Astrocyte of the spinal cord (primary cell): ENCODE results near the gene PRKAR2B.

Experiments used
- DNase-seq: peaks from one replicate; pipeline ENCODE4 v3.0.0; 2011; ENCODE audit warnings: low read depth, low spot score
- H3K4me3 ChIP-seq: 2 replicates; pipeline ENCODE4 v1.5.1; 2011; ENCODE audit warnings: low read depth, mild to moderate bottlenecking, low read length, moderate library complexity
- CTCF ChIP-seq: IDR thresholded peaks from 2 replicates; pipeline ENCODE4 v1.5.1; 2012; ENCODE audit warnings: low read depth, mild to moderate bottlenecking, low read length, inconsistent platforms
- in situ Hi-C: cut with HindIII; loops from 2 replicates; pipeline ENCODE4 v1.10.0; 2017; ENCODE audit warnings: low sequenced_read_pairs

PRKAR2B gene

DNA sequence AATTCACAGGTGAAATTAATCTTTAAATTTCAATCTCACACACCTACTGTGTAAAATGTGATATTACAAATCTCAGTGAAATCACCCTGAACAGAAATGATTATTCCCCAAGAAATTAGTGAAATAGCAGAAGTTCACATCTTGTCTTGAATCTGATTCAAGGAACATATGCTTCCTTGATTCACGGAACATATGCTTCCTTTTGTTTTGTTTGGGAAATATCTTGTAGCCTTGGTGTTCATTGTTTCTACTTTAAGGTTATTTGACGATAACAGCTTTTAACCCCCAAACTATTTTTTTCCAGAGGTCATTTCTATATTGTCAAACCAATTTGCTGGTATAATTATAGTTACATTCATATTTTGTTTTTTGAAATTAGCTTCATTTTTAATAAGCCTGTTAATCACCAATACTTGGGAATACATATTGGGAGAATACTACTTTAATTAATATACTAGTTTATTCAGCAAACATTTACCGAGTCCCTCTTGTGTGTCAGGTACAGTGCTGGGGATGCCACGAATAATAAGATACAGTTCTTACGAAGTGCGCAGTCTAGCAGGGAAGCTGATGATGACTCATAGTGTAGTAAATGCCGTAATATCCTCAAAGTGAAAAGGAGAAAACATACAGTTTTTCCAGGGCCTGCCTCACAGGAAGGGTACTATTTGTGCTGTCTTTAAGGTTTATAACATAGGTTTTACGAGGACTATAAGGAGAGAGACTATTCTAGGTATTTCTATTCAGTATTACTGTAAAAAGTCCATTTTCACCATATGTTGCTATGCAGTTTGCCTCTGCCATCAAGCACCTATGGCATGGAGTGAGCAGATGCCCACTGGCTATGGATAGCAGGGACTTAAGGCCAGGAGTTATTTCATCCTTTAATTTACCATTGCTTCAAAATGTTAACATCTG lies 32.5 kb downstream of the PRKAR2B start:
- in situ Hi-C loops, result no loop called here
- no peak for TF ChIP-seq CTCF
- DNase-seq, result peak; percentile 20
- H3K4me3 ChIP-seq, result no peak overlapping the region

GRCh38 chr7:107077699-107078516 lies 33.4 kb downstream of the PRKAR2B start:
- no peak overlapping the region for H3K4me3 ChIP-seq
- in situ Hi-C loops, result no loop called here
- no peak for DNase-seq

DNA sequence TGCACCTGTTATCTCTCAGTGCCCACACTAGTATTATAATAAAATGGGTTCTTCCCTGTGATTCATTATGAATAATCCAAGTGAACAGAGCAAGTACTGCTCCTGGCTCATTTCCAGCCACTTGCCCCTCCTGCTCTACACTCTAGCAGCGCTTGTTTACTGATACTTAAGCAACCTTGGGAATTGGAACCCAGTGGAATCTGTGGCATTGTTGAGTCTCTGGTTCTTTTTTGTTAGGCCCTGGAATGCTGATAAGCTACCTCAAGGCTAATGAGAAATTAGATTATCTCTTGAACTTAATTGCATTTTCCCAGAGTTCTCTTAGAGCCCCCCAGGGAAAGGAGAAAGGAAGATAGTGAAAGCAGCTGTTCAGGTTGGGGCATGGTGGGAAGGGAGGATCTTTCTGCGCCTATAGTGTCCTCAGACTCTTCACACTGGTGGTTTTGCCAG lies 34.0 kb downstream of the PRKAR2B start:
- TF ChIP-seq CTCF, result no peak
- DNase-seq, result peak; percentile 62
- in situ Hi-C loops, result no loop called here
- H3K4me3 ChIP-seq, result no peak overlapping the region

More at GRCh38 chr7:107077699-107078516, 33.4 kb downstream of the PRKAR2B start:
- no peak for TF ChIP-seq CTCF

GRCh38 chr7:107079212-107079940 lies 34.9 kb downstream of the PRKAR2B start:
- no peak for TF ChIP-seq CTCF
- in situ Hi-C loops, result no loop called here
- DNase-seq, result no peak
- no peak overlapping the region for H3K4me3 ChIP-seq

- TF ChIP-seq CTCF, result no peak
- H3K4me3 ChIP-seq, result no peak overlapping the region
- in situ Hi-C loops, result no loop called here
- peak; percentile 36 for DNase-seq
Observed at GRCh38 chr7:107080099-107080505, 35.6 kb downstream of the PRKAR2B start.

- no peak for TF ChIP-seq CTCF
- DNase-seq, result no peak
- H3K4me3 ChIP-seq, result no peak overlapping the region
- in situ Hi-C loops, result no loop called here
Observed at GRCh38 chr7:107080533-107080932, 36.0 kb downstream of the PRKAR2B start.
